Measurements from ENCODE around the gene CASK.

DNA sequence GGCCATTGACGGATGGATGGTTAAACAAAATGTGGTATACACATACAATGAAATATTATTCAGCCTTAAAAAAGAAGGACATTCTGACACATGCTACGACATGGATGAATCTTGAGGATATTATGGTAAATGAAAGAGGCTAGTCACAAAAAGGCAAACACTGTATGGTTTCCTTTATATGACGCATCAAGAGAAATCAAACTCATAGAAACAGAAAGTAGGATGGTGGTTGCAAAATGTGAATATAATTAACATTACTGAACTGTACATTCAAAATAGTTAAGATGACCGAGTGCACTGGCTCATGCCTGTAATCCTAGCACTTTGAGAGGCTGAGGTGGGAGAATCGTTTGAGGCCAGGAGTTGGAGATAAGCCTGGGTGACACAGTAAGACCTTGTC is 9.5 kb upstream of the CASK start:
- TF ChIP-seq, protein P1, sequence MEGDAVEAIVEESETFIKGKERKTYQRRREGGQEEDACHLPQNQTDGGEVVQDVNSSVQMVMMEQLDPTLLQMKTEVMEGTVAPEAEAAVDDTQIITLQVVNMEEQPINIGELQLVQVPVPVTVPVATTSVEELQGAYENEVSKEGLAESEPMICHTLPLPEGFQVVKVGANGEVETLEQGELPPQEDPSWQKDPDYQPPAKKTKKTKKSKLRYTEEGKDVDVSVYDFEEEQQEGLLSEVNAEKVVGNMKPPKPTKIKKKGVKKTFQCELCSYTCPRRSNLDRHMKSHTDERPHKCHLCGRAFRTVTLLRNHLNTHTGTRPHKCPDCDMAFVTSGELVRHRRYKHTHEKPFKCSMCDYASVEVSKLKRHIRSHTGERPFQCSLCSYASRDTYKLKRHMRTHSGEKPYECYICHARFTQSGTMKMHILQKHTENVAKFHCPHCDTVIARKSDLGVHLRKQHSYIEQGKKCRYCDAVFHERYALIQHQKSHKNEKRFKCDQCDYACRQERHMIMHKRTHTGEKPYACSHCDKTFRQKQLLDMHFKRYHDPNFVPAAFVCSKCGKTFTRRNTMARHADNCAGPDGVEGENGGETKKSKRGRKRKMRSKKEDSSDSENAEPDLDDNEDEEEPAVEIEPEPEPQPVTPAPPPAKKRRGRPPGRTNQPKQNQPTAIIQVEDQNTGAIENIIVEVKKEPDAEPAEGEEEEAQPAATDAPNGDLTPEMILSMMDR (IDR thresholded peaks at IDR 0.05), result no peak
- no peak for TF ChIP-seq POLR2A (IDR thresholded peaks at IDR 0.05)

All from thyroid gland (tissue), 4 donors.